HG03175 (cell line): ENCODE results near the gene EPB41L3.
"Not testable (repeated sequence)": the region's sequence is repeated elsewhere in the genome, so short reads cannot be mapped to it uniquely, and the experiment has no call there.

Source experiments
- ATAC-seq: cut with Tn5 transposase; IDR thresholded peaks from one replicate; pipeline ENCODE4 v1.9.1; 2021; ENCODE audit warnings: mild to moderate bottlenecking, moderate library complexity; ENCODE audit not compliant: unreplicated experiment

Gene EPB41L3

DNA sequence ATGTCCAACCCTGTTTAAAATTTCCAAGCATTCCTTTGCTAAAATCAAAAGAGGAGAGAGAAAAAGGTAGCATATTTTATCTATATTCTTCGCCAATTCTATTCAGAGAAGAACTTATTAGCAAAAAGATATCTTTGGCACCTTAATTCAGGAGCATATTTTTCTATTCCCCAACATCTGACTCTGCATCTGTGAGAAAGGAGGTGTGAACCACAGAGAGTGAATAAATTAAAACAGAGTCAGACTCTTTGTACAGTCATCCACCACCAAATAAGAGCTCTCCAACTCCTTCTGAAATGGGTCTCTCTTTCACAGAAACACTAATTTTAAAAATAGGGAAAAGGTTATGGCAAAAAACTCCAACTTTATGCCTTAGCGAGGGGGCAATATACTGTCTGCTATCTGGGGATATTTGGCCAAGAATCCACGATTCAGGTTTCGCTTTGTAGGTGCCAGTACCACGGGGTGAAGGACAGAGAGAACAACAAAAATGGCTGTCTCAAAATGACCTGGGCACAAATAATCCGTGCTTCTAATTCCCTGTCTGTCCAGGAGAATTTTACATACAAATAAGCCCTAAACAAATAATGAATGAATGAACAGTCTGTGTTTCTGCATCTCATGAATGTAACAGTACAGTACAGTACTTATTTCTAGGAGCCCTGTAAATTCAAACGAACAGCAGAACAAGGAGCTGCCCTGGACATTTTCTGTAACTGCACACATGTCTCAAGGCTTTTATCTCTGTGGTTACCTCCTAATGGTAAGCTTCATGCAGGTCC is 43.4 kb downstream of the EPB41L3 start:
- ATAC-seq: no peak

DNA sequence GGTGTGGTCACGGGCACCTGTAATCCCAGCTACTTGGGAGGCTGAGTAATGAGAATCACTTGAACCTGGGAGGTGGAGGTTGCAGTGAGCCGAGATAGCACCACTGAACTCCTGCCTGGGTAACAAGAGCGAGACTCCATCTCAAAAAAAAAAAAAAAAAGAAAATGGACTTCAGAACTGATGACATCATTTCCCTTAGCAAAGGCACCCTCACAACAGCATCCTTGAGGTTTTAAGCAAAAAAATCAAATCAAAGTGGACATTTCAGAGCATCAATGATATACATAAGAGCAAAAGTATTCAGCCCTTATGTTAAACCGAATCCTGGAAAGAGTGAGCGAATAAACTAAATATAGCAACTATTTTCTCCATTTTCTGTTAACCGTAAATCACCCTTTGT is 45.3 kb downstream of the EPB41L3 start:
- ATAC-seq: no peak

GRCh38 chr18:5496305-5496704 is 47.5 kb downstream of the EPB41L3 start:
- no peak for ATAC-seq

DNA sequence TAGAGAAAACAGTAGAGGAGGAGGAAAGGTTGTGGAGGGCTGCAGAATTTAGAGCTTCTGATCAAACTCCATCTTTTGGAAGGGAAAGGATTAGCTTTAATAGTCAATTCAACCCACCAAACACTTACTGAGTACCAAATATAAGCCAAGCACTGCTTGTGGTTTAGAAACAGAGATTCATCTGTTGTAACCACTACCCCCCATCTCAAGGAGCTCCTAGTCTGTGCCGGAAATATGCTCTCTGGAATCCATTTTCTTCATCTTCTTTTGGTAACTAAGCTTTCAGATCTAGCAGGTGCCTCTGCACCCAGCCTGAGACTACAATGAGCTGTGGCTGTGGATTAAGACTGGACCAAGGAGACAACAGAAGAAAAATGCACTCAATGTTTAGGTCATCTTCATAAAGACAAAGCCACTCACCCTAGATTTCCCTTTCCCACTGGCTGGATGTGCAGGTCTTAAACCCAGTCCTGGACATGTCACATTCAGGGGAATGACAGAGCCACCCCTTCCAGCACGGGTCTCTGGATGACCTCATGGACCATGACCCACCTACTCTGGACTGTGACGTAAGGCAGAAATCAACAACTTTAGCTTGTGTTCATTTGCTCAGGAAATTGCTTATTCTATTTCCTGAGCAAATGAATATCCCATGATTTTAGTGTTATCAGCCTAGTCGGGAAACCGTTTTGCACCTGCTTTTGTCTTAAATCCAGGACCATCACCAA is 52.9 kb downstream of the EPB41L3 start:
- no peak for ATAC-seq

DNA sequence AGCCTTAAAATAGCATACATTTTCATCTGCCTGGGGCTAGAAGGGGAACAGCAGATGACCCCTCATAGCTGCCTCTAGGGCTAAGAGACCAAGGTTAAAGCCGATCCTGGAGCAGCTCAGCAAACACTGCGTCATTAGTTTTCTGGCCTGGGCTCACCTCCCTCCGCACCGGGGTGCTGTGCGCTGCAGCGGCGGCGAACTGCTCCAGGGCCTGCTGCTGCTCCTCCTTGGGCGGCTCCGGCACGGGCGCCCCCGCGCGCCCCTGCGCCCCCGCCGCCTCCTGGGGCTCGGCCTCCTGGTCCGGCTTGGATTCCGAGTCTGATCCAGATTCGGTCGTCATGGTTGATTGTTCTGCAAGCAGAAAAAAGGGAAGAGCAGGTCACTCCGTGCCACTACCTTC is 55.0 kb downstream of the EPB41L3 start:
- ATAC-seq: no peak

- not testable (repeated sequence) for ATAC-seq
Observed at GRCh38 chr18:5488044-5488443, 55.8 kb downstream of the EPB41L3 start.

GRCh38 chr18:5484526-5484925 is 59.3 kb downstream of the EPB41L3 start:
- no peak for ATAC-seq

DNA sequence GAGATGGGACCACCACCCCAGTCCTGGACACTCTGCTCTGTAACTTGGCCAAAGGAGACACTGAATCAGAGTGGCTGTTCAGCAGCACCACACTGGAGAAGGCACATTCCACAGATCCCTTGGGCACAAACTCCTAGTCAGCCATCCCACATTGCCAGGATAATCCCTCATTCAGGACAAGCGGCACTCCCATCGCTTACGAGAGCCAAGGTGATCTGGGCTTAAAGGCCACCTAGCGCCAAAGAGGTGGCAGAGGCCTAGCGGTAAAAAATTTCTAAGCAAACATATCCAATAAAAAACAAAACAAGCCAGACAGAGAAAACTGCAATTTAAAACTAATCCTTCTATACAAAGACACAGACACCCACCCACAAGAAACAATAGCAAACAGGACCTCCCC is 62.2 kb downstream of the EPB41L3 start:
- no peak for ATAC-seq

GRCh38 chr18:5478261-5478660 is 65.5 kb downstream of the EPB41L3 start:
- ATAC-seq: no peak

DNA sequence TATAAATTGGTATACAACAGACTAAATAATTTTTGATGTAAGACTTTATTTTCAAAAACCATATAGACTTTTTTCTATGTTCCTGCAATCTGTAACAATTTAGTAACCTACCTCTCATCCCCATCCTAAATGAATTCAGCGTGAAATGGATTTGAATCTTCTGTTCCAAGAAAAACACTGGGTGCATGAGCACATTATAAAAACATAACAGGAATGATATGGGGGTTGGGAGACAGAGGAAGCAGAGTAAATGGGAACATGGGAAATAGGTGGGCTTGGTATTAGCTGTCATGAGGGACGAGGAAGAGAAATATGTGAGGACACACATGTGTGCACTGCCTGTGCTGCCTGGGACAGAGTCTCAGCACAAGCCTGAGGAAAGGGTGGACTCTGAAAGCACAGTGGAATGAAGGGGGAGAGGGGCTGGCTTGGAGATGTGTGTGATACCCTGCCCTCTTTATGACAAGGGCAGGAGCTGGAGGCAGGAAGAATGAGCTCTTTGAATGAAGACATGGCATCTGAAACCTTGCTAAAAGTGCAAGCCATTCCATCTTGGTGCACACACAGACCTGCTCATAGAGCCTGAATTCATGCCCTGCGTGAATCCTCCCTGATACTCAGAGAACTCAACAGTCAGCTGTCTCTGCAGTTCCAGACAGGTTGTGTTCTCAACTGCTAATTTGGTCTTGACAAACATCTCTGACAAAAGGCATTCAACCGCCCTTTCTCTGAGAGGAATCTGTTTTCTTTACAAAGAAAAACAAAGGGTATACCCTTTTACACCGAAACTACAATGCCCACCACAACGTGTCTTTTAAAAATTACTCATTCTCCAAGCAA is 66.6 kb downstream of the EPB41L3 start:
- ATAC-seq: no peak

GRCh38 chr18:5475267-5475666 is 68.5 kb downstream of the EPB41L3 start:
- no peak for ATAC-seq

GRCh38 chr18:5469340-5469739 is 74.5 kb downstream of the EPB41L3 start:
- ATAC-seq: no peak

GRCh38 chr18:5468394-5468793 is 75.4 kb downstream of the EPB41L3 start:
- ATAC-seq: no peak

- no peak for ATAC-seq
Observed at GRCh38 chr18:5467671-5468070, 76.1 kb downstream of the EPB41L3 start.

GRCh38 chr18:5466256-5466655 is 77.5 kb downstream of the EPB41L3 start:
- ATAC-seq: no peak

- no peak for ATAC-seq
Observed at GRCh38 chr18:5464251-5464650, 79.5 kb downstream of the EPB41L3 start.

DNA sequence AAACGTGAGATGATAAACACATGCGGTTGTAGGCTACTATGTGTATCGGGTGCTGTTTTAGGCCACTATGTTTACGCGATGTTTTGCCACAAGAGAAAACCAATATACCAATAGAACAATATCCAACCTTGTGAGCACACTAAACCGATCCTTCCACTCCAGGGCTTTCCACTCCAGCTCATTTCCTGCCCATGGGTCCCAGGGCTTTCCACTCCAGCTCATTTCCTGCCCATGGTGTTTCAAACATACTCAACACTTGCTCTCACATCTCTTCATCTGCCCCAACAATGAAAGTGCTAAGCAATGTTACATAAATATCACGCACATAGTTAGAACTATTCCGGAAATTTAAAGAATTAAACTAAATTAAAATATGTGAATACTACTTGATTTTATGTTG is 80.0 kb downstream of the EPB41L3 start:
- no peak for ATAC-seq

GRCh38 chr18:5463390-5463789 is 80.4 kb downstream of the EPB41L3 start:
- ATAC-seq: no peak

GRCh38 chr18:5462227-5462626 is 81.6 kb downstream of the EPB41L3 start:
- ATAC-seq: no peak

DNA sequence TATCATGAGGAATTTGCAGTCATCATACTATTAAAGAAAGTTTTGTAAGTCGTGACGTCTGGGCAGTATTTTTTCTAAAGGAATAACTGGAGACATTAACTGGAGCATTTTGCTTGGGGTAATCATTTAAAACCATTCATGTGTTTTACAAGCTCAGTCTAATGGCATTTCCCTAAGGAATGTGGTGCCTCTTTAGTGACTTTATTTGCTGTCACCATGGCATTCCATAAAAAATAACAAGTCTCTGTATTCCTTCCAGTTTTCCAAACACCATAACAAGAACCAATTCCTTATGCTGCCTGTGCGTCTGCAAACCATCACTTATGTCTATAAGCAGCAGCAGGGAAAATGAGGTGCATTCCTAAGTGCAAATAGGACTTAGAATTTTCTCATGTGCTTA is 82.8 kb downstream of the EPB41L3 start:
- no peak for ATAC-seq

- ATAC-seq: no peak
Observed at GRCh38 chr18:5457462-5457957, 86.3 kb downstream of the EPB41L3 start.
